ENCODE results near the gene PROC.

DNA sequence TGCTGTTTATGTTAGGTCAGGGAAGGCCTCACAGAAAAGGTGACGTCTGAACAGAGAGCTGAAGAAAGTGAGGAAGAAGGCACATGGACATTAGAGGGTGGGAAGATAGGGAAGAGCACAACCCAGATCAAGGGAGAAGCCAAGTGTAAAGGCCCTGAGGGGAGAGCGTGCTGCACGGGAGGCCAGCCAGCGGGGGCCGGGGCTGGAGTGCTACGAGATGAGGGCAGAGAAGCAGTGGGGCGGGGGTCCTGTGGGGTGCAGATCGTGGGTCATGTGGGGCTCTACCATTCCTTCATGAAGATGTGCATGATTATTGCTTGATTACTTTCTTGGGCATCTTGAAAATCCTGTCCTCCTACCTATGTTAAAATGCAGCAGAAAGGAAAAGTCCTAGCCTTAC, 50.8 kb downstream of the PROC start:
- TF ChIP-seq EZH2phosphoT487 (conservative IDR thresholded peaks at IDR 0.05; ENCODE audit: low read length) = no peak
- TF ChIP-seq, protein P1, sequence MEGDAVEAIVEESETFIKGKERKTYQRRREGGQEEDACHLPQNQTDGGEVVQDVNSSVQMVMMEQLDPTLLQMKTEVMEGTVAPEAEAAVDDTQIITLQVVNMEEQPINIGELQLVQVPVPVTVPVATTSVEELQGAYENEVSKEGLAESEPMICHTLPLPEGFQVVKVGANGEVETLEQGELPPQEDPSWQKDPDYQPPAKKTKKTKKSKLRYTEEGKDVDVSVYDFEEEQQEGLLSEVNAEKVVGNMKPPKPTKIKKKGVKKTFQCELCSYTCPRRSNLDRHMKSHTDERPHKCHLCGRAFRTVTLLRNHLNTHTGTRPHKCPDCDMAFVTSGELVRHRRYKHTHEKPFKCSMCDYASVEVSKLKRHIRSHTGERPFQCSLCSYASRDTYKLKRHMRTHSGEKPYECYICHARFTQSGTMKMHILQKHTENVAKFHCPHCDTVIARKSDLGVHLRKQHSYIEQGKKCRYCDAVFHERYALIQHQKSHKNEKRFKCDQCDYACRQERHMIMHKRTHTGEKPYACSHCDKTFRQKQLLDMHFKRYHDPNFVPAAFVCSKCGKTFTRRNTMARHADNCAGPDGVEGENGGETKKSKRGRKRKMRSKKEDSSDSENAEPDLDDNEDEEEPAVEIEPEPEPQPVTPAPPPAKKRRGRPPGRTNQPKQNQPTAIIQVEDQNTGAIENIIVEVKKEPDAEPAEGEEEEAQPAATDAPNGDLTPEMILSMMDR (IDR thresholded peaks at IDR 0.05; ENCODE audit: insufficient read depth, low read length, poor library complexity, severe bottlenecking) = no peak

All from SU-DHL-6 (cell line).